Measurements from ENCODE around the gene SELENOO. TPM values are rescaled to one million over a fixed set of nuclear protein-coding genes. Genes with fewer than 3 reads are reported as not detected.

Gene SELENOO
- total and polyA plus RNA-seq, 2 of the 13 experiments (the other 11 are each of a cell fraction or from before 2014, with no cell fraction given): 14.4 to 19.0 TPM

DNA sequence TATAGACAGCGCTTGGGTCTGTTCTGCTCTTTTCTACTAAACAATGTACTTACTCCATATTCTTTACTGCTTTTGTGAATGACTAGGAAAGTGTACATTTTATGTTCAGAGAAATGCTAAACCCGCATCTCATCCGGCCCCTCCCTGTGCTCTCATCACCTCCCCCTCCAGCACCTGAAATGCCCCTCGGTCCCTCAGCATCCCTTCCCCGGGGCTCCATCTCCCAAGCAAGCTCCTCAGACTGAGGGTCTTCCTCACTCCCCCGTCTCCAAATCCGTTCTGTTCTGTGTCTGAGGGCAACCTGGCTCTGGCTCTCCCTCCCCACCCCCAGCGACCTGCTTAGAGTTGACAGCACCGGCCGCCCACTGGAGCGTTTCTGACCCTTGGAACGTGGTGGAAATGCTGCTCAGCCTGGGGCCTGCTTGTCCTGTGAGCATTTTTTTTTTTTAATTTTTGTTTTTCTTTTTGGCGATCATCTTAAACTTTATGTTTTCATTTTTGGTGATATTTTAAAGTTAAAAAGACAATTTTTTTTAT, 1.4 kb downstream of the SELENOO start (continued):
- TF ChIP-seq, protein P1, sequence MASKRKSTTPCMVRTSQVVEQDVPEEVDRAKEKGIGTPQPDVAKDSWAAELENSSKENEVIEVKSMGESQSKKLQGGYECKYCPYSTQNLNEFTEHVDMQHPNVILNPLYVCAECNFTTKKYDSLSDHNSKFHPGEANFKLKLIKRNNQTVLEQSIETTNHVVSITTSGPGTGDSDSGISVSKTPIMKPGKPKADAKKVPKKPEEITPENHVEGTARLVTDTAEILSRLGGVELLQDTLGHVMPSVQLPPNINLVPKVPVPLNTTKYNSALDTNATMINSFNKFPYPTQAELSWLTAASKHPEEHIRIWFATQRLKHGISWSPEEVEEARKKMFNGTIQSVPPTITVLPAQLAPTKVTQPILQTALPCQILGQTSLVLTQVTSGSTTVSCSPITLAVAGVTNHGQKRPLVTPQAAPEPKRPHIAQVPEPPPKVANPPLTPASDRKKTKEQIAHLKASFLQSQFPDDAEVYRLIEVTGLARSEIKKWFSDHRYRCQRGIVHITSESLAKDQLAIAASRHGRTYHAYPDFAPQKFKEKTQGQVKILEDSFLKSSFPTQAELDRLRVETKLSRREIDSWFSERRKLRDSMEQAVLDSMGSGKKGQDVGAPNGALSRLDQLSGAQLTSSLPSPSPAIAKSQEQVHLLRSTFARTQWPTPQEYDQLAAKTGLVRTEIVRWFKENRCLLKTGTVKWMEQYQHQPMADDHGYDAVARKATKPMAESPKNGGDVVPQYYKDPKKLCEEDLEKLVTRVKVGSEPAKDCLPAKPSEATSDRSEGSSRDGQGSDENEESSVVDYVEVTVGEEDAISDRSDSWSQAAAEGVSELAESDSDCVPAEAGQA (IDR thresholded peaks at IDR 0.05; ENCODE audit: low read depth): no peak
- TF ChIP-seq, protein P1 (CRISPR knock-in tag; IDR thresholded peaks at IDR 0.05; ENCODE audit: borderline replicate concordance): no peak
- TF ChIP-seq ZNF891 (CRISPR knock-in tag; IDR thresholded peaks at IDR 0.05): peak; percentile 7; the same call in 1 of the 2 replicates
- TF ChIP-seq MAFG (CRISPR knock-in tag; IDR thresholded peaks at IDR 0.05): no peak
- TF ChIP-seq, protein P2, sequence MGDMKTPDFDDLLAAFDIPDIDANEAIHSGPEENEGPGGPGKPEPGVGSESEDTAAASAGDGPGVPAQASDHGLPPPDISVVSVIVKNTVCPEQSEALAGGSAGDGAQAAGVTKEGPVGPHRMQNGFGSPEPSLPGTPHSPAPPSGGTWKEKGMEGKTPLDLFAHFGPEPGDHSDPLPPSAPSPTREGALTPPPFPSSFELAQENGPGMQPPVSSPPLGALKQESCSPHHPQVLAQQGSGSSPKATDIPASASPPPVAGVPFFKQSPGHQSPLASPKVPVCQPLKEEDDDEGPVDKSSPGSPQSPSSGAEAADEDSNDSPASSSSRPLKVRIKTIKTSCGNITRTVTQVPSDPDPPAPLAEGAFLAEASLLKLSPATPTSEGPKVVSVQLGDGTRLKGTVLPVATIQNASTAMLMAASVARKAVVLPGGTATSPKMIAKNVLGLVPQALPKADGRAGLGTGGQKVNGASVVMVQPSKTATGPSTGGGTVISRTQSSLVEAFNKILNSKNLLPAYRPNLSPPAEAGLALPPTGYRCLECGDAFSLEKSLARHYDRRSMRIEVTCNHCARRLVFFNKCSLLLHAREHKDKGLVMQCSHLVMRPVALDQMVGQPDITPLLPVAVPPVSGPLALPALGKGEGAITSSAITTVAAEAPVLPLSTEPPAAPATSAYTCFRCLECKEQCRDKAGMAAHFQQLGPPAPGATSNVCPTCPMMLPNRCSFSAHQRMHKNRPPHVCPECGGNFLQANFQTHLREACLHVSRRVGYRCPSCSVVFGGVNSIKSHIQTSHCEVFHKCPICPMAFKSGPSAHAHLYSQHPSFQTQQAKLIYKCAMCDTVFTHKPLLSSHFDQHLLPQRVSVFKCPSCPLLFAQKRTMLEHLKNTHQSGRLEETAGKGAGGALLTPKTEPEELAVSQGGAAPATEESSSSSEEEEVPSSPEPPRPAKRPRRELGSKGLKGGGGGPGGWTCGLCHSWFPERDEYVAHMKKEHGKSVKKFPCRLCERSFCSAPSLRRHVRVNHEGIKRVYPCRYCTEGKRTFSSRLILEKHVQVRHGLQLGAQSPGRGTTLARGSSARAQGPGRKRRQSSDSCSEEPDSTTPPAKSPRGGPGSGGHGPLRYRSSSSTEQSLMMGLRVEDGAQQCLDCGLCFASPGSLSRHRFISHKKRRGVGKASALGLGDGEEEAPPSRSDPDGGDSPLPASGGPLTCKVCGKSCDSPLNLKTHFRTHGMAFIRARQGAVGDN (CRISPR knock-in tag; IDR thresholded peaks at IDR 0.05): peak; percentile 60
- no peak for TF ChIP-seq NFKBIZ (CRISPR knock-in tag; IDR thresholded peaks at IDR 0.05)
- TF ChIP-seq RXRB (CRISPR knock-in tag; IDR thresholded peaks at IDR 0.05; ENCODE audit: borderline replicate concordance): no peak
- peak; percentile 42; the same call in 1 of the 2 replicates for TF ChIP-seq HNF4G (IDR thresholded peaks at IDR 0.05; ENCODE audit: borderline replicate concordance, low read depth, low read length)
- no peak for TF ChIP-seq HNF4G (CRISPR knock-in tag; IDR thresholded peaks at IDR 0.05; ENCODE audit: borderline replicate concordance, low read depth)
- TF ChIP-seq PITX1 (CRISPR knock-in tag; IDR thresholded peaks at IDR 0.05): no peak
- TF ChIP-seq ZSCAN25 (CRISPR knock-in tag; IDR thresholded peaks at IDR 0.05): 0 out of 2 replicates have a peak, but pooled peaks have one; percentile 23
- TF ChIP-seq GATAD1 (CRISPR knock-in tag; IDR thresholded peaks at IDR 0.05): 0 out of 2 replicates have a peak, but pooled peaks have one; percentile 14
- no peak for TF ChIP-seq MAFK (conservative IDR thresholded peaks at IDR 0.05 in 1 of 2, IDR thresholded peaks at IDR 0.05 in 1 of 2; ENCODE audit: low read length in 2 of 2)
- TF ChIP-seq, protein P3, sequence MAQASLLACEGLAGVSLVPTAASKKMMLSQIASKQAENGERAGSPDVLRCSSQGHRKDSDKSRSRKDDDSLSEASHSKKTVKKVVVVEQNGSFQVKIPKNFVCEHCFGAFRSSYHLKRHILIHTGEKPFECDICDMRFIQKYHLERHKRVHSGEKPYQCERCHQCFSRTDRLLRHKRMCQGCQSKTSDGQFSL (CRISPR knock-in tag; IDR thresholded peaks at IDR 0.05): no peak
- peak; percentile 52; the same call in 1 of the 2 replicates for TF ChIP-seq SAP130 (CRISPR knock-in tag; IDR thresholded peaks at IDR 0.05; ENCODE audit: low read depth)
- TF ChIP-seq ZNF44 (CRISPR knock-in tag; IDR thresholded peaks at IDR 0.05): no peak
- TF ChIP-seq, protein P4, sequence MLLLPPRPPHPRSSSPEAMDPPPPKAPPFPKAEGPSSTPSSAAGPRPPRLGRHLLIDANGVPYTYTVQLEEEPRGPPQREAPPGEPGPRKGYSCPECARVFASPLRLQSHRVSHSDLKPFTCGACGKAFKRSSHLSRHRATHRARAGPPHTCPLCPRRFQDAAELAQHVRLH (CRISPR knock-in tag; IDR thresholded peaks at IDR 0.05; ENCODE audit: borderline replicate concordance, low read depth): no peak
- TF ChIP-seq MXI1 (IDR thresholded peaks at IDR 0.05; ENCODE audit: borderline replicate concordance, low read depth, low read length): peak; percentile 22; the same call in 1 of the 3 replicates

Measured in HepG2 (cell line).